Measurements from ENCODE around the gene GDAP2. TPM values are rescaled to one million over a fixed set of nuclear protein-coding genes. Genes with fewer than 3 reads are reported as not detected.

The GDAP2 gene
- total RNA-seq, 3 donors from 2014 or later, result 28.5 to 39.7 (median 36.1) TPM

GRCh38 chr1:117879284-117879683 is 50.1 kb downstream of the GDAP2 start:
- Histone ChIP-seq H3K4me3 (no peak overlapping the region), H3K4me1 (no peaks in the 10 kb centered on the region), H3K9me3 (no peaks in the 10 kb centered on the region), H3K36me3 (peaks cover 6% of the 10 kb centered on the region), H3K27me3 (no peaks in the 10 kb centered on the region), H3K27ac (no peak overlapping the region)
- no peak for DNase-seq (ENCODE audit: low spot score in 2 of 2)
- intact Hi-C loops (cut with DNase I; ENCODE audit: low total_unique reads), result no loop called here
- no peak for TF ChIP-seq POLR2AphosphoS5 (IDR thresholded peaks at IDR 0.05)
- TF ChIP-seq, protein P1, sequence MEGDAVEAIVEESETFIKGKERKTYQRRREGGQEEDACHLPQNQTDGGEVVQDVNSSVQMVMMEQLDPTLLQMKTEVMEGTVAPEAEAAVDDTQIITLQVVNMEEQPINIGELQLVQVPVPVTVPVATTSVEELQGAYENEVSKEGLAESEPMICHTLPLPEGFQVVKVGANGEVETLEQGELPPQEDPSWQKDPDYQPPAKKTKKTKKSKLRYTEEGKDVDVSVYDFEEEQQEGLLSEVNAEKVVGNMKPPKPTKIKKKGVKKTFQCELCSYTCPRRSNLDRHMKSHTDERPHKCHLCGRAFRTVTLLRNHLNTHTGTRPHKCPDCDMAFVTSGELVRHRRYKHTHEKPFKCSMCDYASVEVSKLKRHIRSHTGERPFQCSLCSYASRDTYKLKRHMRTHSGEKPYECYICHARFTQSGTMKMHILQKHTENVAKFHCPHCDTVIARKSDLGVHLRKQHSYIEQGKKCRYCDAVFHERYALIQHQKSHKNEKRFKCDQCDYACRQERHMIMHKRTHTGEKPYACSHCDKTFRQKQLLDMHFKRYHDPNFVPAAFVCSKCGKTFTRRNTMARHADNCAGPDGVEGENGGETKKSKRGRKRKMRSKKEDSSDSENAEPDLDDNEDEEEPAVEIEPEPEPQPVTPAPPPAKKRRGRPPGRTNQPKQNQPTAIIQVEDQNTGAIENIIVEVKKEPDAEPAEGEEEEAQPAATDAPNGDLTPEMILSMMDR (IDR thresholded peaks at IDR 0.05), result no peak
- no peak for TF ChIP-seq POLR2A (IDR thresholded peaks at IDR 0.05)

DNA sequence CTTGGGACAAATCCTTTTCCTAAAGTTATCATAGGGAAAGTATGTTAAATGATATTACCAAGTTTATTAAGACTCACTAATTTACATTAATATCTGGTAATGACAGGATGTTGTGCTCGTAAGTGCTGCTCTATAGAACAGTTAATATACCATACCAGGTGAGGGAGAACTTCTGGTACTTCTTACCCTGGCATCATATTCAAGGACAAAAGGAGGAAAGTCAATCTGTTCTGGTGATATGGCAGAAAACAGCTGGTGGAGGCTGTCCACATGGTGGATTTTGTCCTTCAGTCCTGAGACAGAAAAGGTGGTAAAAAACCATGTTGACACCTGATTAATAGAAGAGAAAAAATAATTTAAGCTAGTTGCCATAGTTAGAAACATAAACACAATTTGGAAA is 51.6 kb downstream of the GDAP2 start:
- Histone ChIP-seq H3K36me3 (peaks cover 6% of the 10 kb centered on the region), H3K27ac (no peak overlapping the region), H3K9me3 (no peaks in the 10 kb centered on the region), H3K4me3 (no peak overlapping the region), H3K27me3 (no peaks in the 10 kb centered on the region), H3K4me1 (no peaks in the 10 kb centered on the region)
- intact Hi-C loops (cut with DNase I; ENCODE audit: low total_unique reads), result no loop called here
- no peak for DNase-seq (ENCODE audit: low spot score in 2 of 2)
- TF ChIP-seq POLR2AphosphoS5 (IDR thresholded peaks at IDR 0.05) (no peak), POLR2A (IDR thresholded peaks at IDR 0.05) (no peak)
- TF ChIP-seq, protein P1 (IDR thresholded peaks at IDR 0.05), result no peak

DNA sequence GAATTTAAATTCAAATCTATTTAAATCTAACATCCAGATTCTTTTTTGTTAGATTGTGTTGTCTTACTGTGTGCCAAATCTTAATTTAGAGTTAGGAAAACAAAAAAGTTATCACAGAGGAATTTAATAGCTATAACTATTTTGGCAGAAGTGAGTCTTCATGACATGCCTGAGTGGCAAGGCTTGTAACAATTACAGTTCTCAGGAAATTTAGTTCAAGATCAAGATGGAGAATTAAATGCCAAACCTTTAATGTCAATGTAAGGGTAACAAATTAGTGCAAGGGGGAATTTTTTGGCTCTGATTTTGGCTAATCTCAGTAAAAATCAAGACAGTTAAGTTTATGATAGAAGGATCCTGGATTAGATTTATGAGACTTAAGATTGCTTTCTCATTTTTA is 58.4 kb downstream of the GDAP2 start:
- Histone ChIP-seq H3K4me3 (no peak overlapping the region), H3K4me1 (no peaks in the 10 kb centered on the region), H3K27me3 (no peaks in the 10 kb centered on the region), H3K36me3 (peaks cover 3% of the 10 kb centered on the region), H3K9me3 (peaks cover 0 to 3% of the 10 kb centered on the region in 2 donors), H3K27ac (no peak overlapping the region)
- no peak for DNase-seq (ENCODE audit: low spot score in 2 of 2)
- no peak for TF ChIP-seq POLR2AphosphoS5 (IDR thresholded peaks at IDR 0.05)
- TF ChIP-seq, protein P1 (IDR thresholded peaks at IDR 0.05), result no peak
- no peak for TF ChIP-seq POLR2A (IDR thresholded peaks at IDR 0.05)
- intact Hi-C loops (cut with DNase I; ENCODE audit: low total_unique reads), result no loop called here

DNA sequence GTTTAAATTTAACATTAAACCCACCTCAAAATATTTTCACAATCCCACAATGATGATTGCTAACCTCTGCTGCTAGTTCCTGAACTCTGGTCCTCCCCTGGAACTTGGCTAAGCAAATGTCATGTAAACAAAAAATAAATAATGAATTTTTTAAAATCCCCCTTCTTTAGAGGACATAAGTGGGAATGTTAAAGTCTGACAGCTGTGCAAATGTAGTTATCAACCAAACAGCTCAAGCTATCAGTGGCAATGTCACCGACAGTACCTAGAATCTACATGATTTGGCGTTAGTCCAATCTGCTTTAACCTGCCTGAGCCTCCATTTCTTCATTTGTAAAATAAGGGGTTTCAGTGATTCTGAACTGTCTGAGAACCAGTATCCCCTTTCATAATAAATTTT is 67.7 kb downstream of the GDAP2 start:
- no peak for TF ChIP-seq POLR2A (IDR thresholded peaks at IDR 0.05)
- intact Hi-C loops (cut with DNase I; ENCODE audit: low total_unique reads), result no loop called here
- no peak for DNase-seq (ENCODE audit: low spot score in 2 of 2)
- no peaks in the 10 kb centered on the region for H3K4me1 ChIP-seq
- no peak overlapping the region for H3K4me3 ChIP-seq
- peaks cover 0 to 4% of the 10 kb centered on the region in 2 donors for H3K9me3 ChIP-seq
- H3K27ac ChIP-seq, result no peak overlapping the region
- peaks cover 6% of the 10 kb centered on the region for H3K36me3 ChIP-seq
- H3K27me3 ChIP-seq, result no peaks in the 10 kb centered on the region

DNA sequence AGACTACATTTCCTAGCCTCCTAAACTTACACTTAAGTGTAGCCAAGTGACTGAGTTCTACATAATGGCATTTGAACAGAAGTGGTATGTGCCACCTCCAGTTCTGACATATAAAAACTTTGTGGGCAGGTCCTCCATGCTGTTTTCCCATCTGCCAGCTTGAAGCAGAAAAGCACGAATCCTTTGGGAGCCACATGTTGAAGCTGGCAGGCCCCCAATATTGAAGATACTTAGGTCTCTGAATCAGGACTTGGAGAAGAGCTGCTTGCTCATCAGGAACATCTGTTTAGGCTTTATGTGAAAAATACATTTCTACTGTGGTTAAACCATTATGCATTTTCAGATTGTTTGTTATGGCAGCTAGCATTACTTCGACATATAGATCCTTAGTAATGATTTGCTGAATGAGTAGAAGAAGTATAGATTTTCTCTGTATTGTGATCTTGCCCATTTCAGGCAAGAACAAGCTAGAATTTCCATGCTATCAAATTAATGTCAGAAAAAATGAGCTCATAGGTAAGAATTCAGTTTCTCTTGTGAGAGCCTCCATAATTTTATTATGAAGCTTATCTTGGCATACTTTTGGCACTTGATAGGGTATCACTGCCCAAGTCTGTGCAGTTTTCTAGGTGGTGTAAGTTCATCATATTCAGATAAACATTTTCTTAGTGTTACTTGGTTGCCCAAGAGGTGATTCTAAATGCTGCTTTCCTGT is 68.4 kb downstream of the GDAP2 start:
- intact Hi-C loops (cut with DNase I; ENCODE audit: low total_unique reads), result no loop called here
- no peak for DNase-seq (ENCODE audit: low spot score in 2 of 2)
- Histone ChIP-seq H3K27ac (no peak overlapping the region), H3K4me3 (no peak overlapping the region), H3K4me1 (no peaks in the 10 kb centered on the region), H3K9me3 (peaks cover 0 to 2% of the 10 kb centered on the region in 2 donors), H3K36me3 (peaks cover 4% of the 10 kb centered on the region), H3K27me3 (no peaks in the 10 kb centered on the region)
- TF ChIP-seq POLR2A (IDR thresholded peaks at IDR 0.05), result no peak
- TF ChIP-seq, protein P1 (IDR thresholded peaks at IDR 0.05), result no peak
- no peak for TF ChIP-seq POLR2AphosphoS5 (IDR thresholded peaks at IDR 0.05)

Measured in breast epithelium (tissue), 4 donors.